K562 (cell line): ENCODE measurements around the gene ABITRAM. TPM values are rescaled to one million over a fixed set of nuclear protein-coding genes. Genes with fewer than 3 reads are reported as not detected.
A peak's percentile ranks its signal among the peaks of the same experiment; 100 is the strongest.

Experiments used
- EP400 ChIP-seq: fragments of 450-650 bp; IDR thresholded peaks from 2 replicates; pipeline ENCODE4 v1.6.1; 2017; ENCODE audit warnings: antibody characterized with exemption, mild to moderate bottlenecking, moderate library complexity
- GTF2E2 ChIP-seq: fragments of 200-800 bp; sonication (Bioruptor generic); IDR thresholded peaks from 2 replicates; pipeline ENCODE4 v1.6.1; 2016; ENCODE audit warnings: missing genetic modification characterization, missing compliant biosample characterization
- MYBL2 ChIP-seq, 2 experiments: fragments of 450-650 bp in 1 of 2; sonication (generic) in 1 of 2; formaldehyde crosslinking in 1 of 2; IDR thresholded peaks; 2 replicates each; pipeline versions ENCODE4 v1.6.1 to v1.8.1; 2017 to 2022; ENCODE audit warnings: borderline replicate concordance in 1 of 2, inconsistent platforms in 1 of 2, low read depth in 1 of 2, mild to moderate bottlenecking in 1 of 2, missing genetic modification reagents in 1 of 2, moderate library complexity in 1 of 2
- NFIC ChIP-seq: fragments of 450-650 bp; IDR thresholded peaks from 2 replicates; pipeline ENCODE4 v1.6.1; 2017; ENCODE audit warnings: mild to moderate bottlenecking, inconsistent platforms
- PRMT5 ChIP-seq: sonication (generic); formaldehyde crosslinking; IDR thresholded peaks from 2 replicates; pipeline ENCODE4 v1.5.0; 2020; ENCODE audit warnings: missing genetic modification reagents
- SP1 ChIP-seq: sonication (generic); formaldehyde crosslinking; IDR thresholded peaks from 2 replicates; pipeline ENCODE4 v1.8.1; 2022; ENCODE audit warnings: mild to moderate bottlenecking, missing genetic modification reagents
- TFAM ChIP-seq: fragments of 250-450 bp; sonication (Bioruptor Pico); conservative IDR thresholded peaks from 2 replicates; pipeline ENCODE4 v1.5.0; 2021; ENCODE audit warnings: mild to moderate bottlenecking, moderate library complexity
- ZFP30 ChIP-seq: fragments of 250-450 bp; sonication (Bioruptor Pico); IDR thresholded peaks from 2 replicates; pipeline ENCODE4 v1.8.0; 2022; ENCODE audit warnings: moderate library complexity, mild to moderate bottlenecking, inconsistent platforms, borderline replicate concordance
- ZNF165 ChIP-seq: fragments of 250-450 bp; sonication (Bioruptor Pico); IDR thresholded peaks from 2 replicates; pipeline ENCODE4 v1.4.0; 2020; ENCODE audit warnings: borderline replicate concordance
- ZNF184 ChIP-seq: sonication (generic); formaldehyde crosslinking; IDR thresholded peaks from 2 replicates; pipeline ENCODE4 v1.5.0; 2020; ENCODE audit warnings: missing genetic modification reagents
- ZNF589 ChIP-seq: fragments of 200-800 bp; sonication (Bioruptor generic); IDR thresholded peaks from 2 replicates; pipeline ENCODE4 v1.6.1; 2016; ENCODE audit warnings: low read depth, missing genetic modification characterization, missing compliant biosample characterization
- ZNF830 ChIP-seq: fragments of 250-450 bp; sonication (Bioruptor Pico); IDR thresholded peaks from 2 replicates; pipeline ENCODE4 v1.5.0; 2021; ENCODE audit warnings: mild to moderate bottlenecking
- polyA plus RNA-seq, 8 experiments: library from polyadenylated mRNA; depleted of rRNA in 4 of 8; stranded (reverse) in 5 of 8; unstranded in 3 of 8; fragments of >200 nt; fragmentation: Nextera tagmentation in 2 of 8; fragmentation: Illumina TruSeq in 1 of 8; extraction: Ambion mirVana in 2 of 8; extraction: Trizol in 1 of 8; gene quantifications; 2 replicates each; pipeline versions ENCODE4 v1.2.1 to v1.2.3, GENCODE V29; 2011 to 2014; ENCODE audit warnings: inconsistent platforms in 1 of 8, missing spikeins in 1 of 8
- total RNA-seq, 7 experiments: library from RNA; depleted of rRNA in 6 of 7; stranded (reverse); fragments of >200 nt in 6 of 7; fragmentation: Illumina TruSeq in 2 of 7; extraction: Trizol in 2 of 7; gene quantifications; 2 replicates each; pipeline versions ENCODE4 v1.2.1 to v1.2.3, GENCODE V29; 2011 to 2021; ENCODE audit warnings: low replicate concordance in 1 of 7
- TF ChIP-seq, protein P1 (sequence below): fragments of 450-650 bp; IDR thresholded peaks from 2 replicates; pipeline ENCODE4 v1.7.0; 2016; ENCODE audit warnings: borderline replicate concordance
- TF ChIP-seq, protein P2 (sequence below): IDR thresholded peaks from 2 replicates; pipeline ENCODE4 v1.6.1; 2011; ENCODE audit not compliant: insufficient read length; ENCODE audit errors: extremely low read depth
- TF ChIP-seq, protein P3 (sequence below): fragments of 250-450 bp; sonication (Bioruptor Pico); IDR thresholded peaks from 2 replicates; pipeline ENCODE4 v1.8.0; 2022; ENCODE audit warnings: inconsistent platforms, mild to moderate bottlenecking, moderate library complexity, borderline replicate concordance
- TF ChIP-seq, protein P4 (sequence below): fragments of 450-650 bp; IDR thresholded peaks from 2 replicates; pipeline ENCODE4 v1.6.1; 2016; ENCODE audit warnings: low read depth

Gene ABITRAM
- total and polyA plus RNA-seq, 9 of the 15 experiments (the other 6 are each of a cell fraction or from before 2014, with no cell fraction given) = 8.9 to 47.6 (median 28.4) TPM

DNA sequence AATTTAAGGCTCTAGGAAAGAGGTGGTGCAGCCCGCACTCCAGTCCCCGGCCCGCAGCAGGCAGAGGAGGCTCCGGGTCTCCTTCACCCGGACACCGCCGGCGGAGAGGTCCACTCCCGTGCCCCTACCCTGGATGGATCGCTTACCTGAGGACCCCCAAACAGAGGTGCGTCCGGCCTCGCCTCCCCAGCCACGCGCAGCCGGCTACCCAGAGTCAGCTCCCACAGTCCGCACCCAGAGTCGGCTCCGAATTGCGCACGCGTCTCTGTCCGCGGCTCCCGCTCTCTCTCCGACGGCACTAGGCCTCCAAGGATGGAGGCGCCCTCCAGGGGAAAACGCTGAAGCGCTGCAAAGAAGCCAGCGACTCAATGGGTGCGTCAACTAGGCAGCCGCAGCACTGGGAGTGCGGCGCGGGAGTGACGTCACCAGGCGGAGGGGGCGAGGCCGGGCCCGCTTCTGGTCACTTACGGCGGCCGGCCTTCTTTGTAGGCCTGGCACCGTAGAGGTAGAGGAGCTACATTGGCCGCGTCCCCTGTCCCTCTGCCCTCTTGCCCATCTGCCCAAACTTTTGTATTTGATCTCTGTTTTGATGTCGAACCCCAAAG, 380 bp upstream of the ABITRAM start, which contains the start of gene ELP1 (continued):
- TF ChIP-seq, protein P1, sequence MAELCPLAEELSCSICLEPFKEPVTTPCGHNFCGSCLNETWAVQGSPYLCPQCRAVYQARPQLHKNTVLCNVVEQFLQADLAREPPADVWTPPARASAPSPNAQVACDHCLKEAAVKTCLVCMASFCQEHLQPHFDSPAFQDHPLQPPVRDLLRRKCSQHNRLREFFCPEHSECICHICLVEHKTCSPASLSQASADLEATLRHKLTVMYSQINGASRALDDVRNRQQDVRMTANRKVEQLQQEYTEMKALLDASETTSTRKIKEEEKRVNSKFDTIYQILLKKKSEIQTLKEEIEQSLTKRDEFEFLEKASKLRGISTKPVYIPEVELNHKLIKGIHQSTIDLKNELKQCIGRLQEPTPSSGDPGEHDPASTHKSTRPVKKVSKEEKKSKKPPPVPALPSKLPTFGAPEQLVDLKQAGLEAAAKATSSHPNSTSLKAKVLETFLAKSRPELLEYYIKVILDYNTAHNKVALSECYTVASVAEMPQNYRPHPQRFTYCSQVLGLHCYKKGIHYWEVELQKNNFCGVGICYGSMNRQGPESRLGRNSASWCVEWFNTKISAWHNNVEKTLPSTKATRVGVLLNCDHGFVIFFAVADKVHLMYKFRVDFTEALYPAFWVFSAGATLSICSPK = no peak
- TF ChIP-seq, protein P2, sequence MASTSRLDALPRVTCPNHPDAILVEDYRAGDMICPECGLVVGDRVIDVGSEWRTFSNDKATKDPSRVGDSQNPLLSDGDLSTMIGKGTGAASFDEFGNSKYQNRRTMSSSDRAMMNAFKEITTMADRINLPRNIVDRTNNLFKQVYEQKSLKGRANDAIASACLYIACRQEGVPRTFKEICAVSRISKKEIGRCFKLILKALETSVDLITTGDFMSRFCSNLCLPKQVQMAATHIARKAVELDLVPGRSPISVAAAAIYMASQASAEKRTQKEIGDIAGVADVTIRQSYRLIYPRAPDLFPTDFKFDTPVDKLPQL = no peak
- TF ChIP-seq ZNF830 (no peak), EP400 (peak; percentile 90), MYBL2 (IDR thresholded peaks at IDR 0.05; ENCODE audit: low read depth) (no peak), MYBL2 (CRISPR knock-in tag; IDR thresholded peaks at IDR 0.05; ENCODE audit: borderline replicate concordance) (no peak), ZNF184 (CRISPR knock-in tag) (no peak), NFIC (peak; percentile 76), TFAM (CRISPR knock-in tag) (no peak), SP1 (peak; percentile 81), PRMT5 (CRISPR knock-in tag) (no peak), ZFP30 (no peak), ZNF589 (CRISPR knock-in tag) (peak; percentile 78; the same call in 1 of the 2 replicates), GTF2E2 (0 out of 2 replicates have a peak, but pooled peaks have one; percentile 58), ZNF165 (CRISPR knock-in tag) (no peak)
- TF ChIP-seq, protein P3, sequence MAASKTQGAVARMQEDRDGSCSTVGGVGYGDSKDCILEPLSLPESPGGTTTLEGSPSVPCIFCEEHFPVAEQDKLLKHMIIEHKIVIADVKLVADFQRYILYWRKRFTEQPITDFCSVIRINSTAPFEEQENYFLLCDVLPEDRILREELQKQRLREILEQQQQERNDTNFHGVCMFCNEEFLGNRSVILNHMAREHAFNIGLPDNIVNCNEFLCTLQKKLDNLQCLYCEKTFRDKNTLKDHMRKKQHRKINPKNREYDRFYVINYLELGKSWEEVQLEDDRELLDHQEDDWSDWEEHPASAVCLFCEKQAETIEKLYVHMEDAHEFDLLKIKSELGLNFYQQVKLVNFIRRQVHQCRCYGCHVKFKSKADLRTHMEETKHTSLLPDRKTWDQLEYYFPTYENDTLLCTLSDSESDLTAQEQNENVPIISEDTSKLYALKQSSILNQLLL (CRISPR knock-in tag) = no peak
- TF ChIP-seq, protein P4, sequence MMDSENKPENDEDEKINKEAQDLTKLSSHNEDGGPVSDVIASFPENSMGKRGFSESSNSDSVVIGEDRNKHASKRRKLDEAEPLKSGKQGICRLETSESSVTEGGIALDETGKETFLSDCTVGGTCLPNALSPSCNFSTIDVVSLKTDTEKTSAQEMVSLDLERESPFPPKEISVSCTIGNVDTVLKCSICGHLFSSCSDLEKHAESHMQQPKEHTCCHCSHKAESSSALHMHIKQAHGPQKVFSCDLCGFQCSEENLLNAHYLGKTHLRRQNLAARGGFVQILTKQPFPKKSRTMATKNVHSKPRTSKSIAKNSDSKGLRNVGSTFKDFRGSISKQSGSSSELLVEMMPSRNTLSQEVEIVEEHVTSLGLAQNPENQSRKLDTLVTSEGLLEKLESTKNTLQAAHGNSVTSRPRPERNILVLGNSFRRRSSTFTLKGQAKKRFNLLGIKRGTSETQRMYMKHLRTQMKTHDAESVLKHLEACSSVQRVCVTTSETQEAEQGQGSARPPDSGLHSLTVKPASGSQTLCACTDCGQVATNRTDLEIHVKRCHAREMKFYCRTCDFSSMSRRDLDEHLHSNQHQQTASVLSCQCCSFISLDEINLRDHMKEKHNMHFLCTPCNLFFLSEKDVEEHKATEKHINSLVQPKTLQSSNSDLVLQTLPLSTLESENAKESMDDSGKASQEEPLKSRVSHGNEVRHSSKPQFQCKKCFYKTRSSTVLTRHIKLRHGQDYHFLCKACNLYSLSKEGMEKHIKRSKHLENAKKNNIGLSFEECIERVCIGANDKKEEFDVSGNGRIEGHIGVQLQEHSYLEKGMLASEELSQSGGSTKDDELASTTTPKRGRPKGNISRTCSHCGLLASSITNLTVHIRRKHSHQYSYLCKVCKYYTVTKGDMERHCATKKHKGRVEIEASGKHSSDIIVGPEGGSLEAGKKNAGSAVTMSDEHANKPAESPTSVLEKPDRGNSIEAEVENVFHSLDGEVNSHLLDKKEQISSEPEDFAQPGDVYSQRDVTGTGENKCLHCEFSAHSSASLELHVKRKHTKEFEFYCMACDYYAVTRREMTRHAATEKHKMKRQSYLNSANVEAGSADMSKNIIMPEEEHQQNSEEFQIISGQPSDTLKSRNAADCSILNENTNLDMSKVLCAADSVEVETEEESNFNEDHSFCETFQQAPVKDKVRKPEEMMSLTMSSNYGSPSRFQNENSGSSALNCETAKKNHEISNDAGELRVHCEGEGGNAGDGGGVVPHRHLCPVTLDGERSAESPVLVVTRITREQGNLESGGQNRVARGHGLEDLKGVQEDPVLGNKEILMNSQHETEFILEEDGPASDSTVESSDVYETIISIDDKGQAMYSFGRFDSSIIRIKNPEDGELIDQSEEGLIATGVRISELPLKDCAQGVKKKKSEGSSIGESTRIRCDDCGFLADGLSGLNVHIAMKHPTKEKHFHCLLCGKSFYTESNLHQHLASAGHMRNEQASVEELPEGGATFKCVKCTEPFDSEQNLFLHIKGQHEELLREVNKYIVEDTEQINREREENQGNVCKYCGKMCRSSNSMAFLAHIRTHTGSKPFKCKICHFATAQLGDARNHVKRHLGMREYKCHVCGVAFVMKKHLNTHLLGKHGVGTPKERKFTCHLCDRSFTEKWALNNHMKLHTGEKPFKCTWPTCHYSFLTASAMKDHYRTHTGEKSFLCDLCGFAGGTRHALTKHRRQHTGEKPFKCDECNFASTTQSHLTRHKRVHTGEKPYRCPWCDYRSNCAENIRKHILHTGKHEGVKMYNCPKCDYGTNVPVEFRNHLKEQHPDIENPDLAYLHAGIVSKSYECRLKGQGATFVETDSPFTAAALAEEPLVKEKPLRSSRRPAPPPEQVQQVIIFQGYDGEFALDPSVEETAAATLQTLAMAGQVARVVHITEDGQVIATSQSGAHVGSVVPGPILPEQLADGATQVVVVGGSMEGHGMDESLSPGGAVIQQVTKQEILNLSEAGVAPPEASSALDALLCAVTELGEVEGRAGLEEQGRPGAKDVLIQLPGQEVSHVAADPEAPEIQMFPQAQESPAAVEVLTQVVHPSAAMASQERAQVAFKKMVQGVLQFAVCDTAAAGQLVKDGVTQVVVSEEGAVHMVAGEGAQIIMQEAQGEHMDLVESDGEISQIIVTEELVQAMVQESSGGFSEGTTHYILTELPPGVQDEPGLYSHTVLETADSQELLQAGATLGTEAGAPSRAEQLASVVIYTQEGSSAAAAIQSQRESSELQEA = no peak
